Measurements from ENCODE around the gene TCF23.
A peak's percentile ranks its signal among the peaks of the same experiment; 100 is the strongest.
"Not testable (repeated sequence)": the region's sequence is repeated elsewhere in the genome, so short reads cannot be mapped to it uniquely, and the experiment has no call there.

The TCF23 gene

GRCh38 chr2:27152102-27152795 lies 3.4 kb downstream of the TCF23 start:
- H3K27ac ChIP-seq: no peak overlapping the region
- DNase-seq (ENCODE audit: low read depth, low spot score): no peak

- no peak for DNase-seq (ENCODE audit: low read depth, low spot score)
- no peak overlapping the region for H3K27ac ChIP-seq
Measured at GRCh38 chr2:27152796-27153464, 4.1 kb downstream of the TCF23 start.

- no peak overlapping the region for H3K27ac ChIP-seq
- DNase-seq (ENCODE audit: low read depth, low spot score): no peak
Measured at GRCh38 chr2:27154488-27154887, 5.7 kb downstream of the TCF23 start.

GRCh38 chr2:27155069-27155520 lies 6.3 kb downstream of the TCF23 start:
- no peak overlapping the region for H3K27ac ChIP-seq
- peak; percentile 26 for DNase-seq (ENCODE audit: low read depth, low spot score)

GRCh38 chr2:27158468-27158867 lies 9.7 kb downstream of the TCF23 start:
- DNase-seq (ENCODE audit: low read depth, low spot score): no peak
- no peak overlapping the region for H3K27ac ChIP-seq

- H3K27ac ChIP-seq: no peak overlapping the region
- DNase-seq (ENCODE audit: low read depth, low spot score): no peak
Measured at GRCh38 chr2:27159271-27159670, 10.5 kb downstream of the TCF23 start.

- DNase-seq (ENCODE audit: low read depth, low spot score): no peak
- no peak overlapping the region for H3K27ac ChIP-seq
Measured at GRCh38 chr2:27160191-27160590, 11.4 kb downstream of the TCF23 start.

- no peak for DNase-seq (ENCODE audit: low read depth, low spot score)
- H3K27ac ChIP-seq: no peak overlapping the region
Measured at GRCh38 chr2:27162151-27163121, 13.6 kb downstream of the TCF23 start.

- DNase-seq (ENCODE audit: low read depth, low spot score): no peak
- no peak overlapping the region for H3K27ac ChIP-seq
Measured at GRCh38 chr2:27164960-27165763, 16.4 kb downstream of the TCF23 start.

- H3K27ac ChIP-seq: no peak overlapping the region
- DNase-seq (ENCODE audit: low read depth, low spot score): no peak
Measured at GRCh38 chr2:27170581-27171337, 22.0 kb downstream of the TCF23 start.

GRCh38 chr2:27171351-27171848 lies 22.6 kb downstream of the TCF23 start:
- DNase-seq (ENCODE audit: low read depth, low spot score): no peak
- no peak overlapping the region for H3K27ac ChIP-seq

GRCh38 chr2:27174638-27175037 lies 25.8 kb downstream of the TCF23 start:
- DNase-seq (ENCODE audit: low read depth, low spot score): no peak
- no peak overlapping the region for H3K27ac ChIP-seq

- no peak for DNase-seq (ENCODE audit: low read depth, low spot score)
- no peak overlapping the region for H3K27ac ChIP-seq
Measured at GRCh38 chr2:27175330-27175729, 26.5 kb downstream of the TCF23 start.

- H3K27ac ChIP-seq; DNase-seq (ENCODE audit: low read depth, low spot score): not testable (repeated sequence)
Measured at GRCh38 chr2:27175781-27176180, 27.0 kb downstream of the TCF23 start.

- DNase-seq (ENCODE audit: low read depth, low spot score): no peak
- no peak overlapping the region for H3K27ac ChIP-seq
Measured at GRCh38 chr2:27177441-27178351, 28.9 kb downstream of the TCF23 start.

- no peak overlapping the region for H3K27ac ChIP-seq
- DNase-seq (ENCODE audit: low read depth, low spot score): no peak
Measured at GRCh38 chr2:27178469-27178868, 29.7 kb downstream of the TCF23 start.

GRCh38 chr2:27179344-27180000 lies 30.7 kb downstream of the TCF23 start:
- no peak for DNase-seq (ENCODE audit: low read depth, low spot score)
- no peak overlapping the region for H3K27ac ChIP-seq

GRCh38 chr2:27182346-27182745 lies 33.5 kb downstream of the TCF23 start:
- H3K27ac ChIP-seq: no peak overlapping the region
- DNase-seq (ENCODE audit: low read depth, low spot score): no peak

Data from epithelial cell of prostate (primary cell).